T-helper 1 cell treated with Interleukin-12 subunit alpha and Interleukin-12 subunit beta and Interleukin-4 antibody, amounts not matched to agents 30 μg/mL and 1 μg/mL, for 36 hours (primary cell): Measurements from ENCODE around the gene FNIP2.
"Not testable (repeated sequence)": the region's sequence is repeated elsewhere in the genome, so short reads cannot be mapped to it uniquely, and the experiment has no call there.

Experiments used
- H3K27ac Mint-ChIP-seq: one replicate; pipeline ENCODE4 v1.8.0; 2021; ENCODE audit warnings: mild to moderate bottlenecking, mixed read lengths
- H3K27me3 Mint-ChIP-seq: one replicate; pipeline ENCODE4 v1.8.0; 2021; ENCODE audit warnings: low read depth, mixed read lengths
- H3K36me3 Mint-ChIP-seq: one replicate; pipeline ENCODE4 v1.8.0; 2021; ENCODE audit warnings: low read depth, mixed read lengths
- H3K4me1 Mint-ChIP-seq: one replicate; pipeline ENCODE4 v1.8.0; 2021; ENCODE audit warnings: low read depth, mixed read lengths
- H3K4me3 Mint-ChIP-seq: one replicate; pipeline ENCODE4 v1.8.0; 2021; ENCODE audit warnings: mild to moderate bottlenecking, moderate library complexity, mixed read lengths
- H3K9me3 Mint-ChIP-seq: one replicate; pipeline ENCODE4 v1.8.0; 2021; ENCODE audit warnings: mixed read lengths

The FNIP2 gene

GRCh38 chr4:158863296-158863695 lies 94.5 kb downstream of the FNIP2 start:
- no peaks in the 10 kb centered on the region for H3K27me3 Mint-ChIP-seq
- no peak overlapping the region for H3K4me3 Mint-ChIP-seq
- peaks cover 32% of the 10 kb centered on the region for H3K36me3 Mint-ChIP-seq
- H3K9me3 Mint-ChIP-seq: no peaks in the 10 kb centered on the region
- H3K4me1 Mint-ChIP-seq: peaks cover 8% of the 10 kb centered on the region
- no peak overlapping the region for H3K27ac Mint-ChIP-seq

DNA sequence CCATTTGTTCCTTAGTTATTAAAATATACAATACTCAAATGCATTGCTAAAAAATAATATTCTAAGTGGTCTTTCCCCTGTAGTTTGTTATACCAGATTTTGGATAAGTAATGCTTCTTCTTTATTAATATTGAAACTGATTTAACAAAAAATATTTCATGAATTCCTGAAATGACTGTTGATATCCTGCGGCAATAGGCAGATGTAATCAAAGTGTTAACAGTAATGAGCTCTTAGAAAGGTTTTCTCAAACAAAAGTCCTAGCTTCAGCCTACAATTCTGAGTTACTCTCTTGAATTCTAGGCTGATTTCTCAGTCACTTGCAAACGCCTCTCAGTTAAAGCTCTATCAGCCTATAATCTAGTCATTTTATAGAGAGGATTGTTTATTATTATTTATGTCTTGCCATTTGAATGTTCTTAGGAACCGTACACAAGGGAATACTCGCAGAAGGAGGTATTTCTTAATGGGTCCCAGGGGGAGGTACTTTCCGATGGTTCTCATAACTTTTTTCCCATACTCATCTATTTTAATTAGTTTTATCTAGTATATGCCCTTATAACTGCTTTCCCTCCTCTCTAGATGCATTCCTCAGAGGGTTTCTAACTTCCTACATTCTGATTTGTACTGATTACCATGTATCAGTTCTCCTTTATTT lies 96.8 kb downstream of the FNIP2 start:
- Mint-ChIP-seq H3K27me3 (no peaks in the 10 kb centered on the region), H3K27ac (no peak overlapping the region), H3K36me3 (peaks cover 35% of the 10 kb centered on the region), H3K4me3 (no peak overlapping the region), H3K4me1 (peaks cover 8% of the 10 kb centered on the region), H3K9me3 (no peaks in the 10 kb centered on the region)

- peaks cover 33% of the 10 kb centered on the region for H3K36me3 Mint-ChIP-seq
Observed at GRCh38 chr4:158869001-158869400, 100.2 kb downstream of the FNIP2 start.

GRCh38 chr4:158869761-158870160 lies 100.9 kb downstream of the FNIP2 start:
- H3K4me3 Mint-ChIP-seq: no peak overlapping the region
- H3K27ac Mint-ChIP-seq: no peak overlapping the region
- H3K4me1 Mint-ChIP-seq: peaks cover 16% of the 10 kb centered on the region
- H3K27me3 Mint-ChIP-seq: no peaks in the 10 kb centered on the region
- H3K36me3 Mint-ChIP-seq: peaks cover 29% of the 10 kb centered on the region
- no peaks in the 10 kb centered on the region for H3K9me3 Mint-ChIP-seq

More at GRCh38 chr4:158869001-158869400, 100.2 kb downstream of the FNIP2 start:
- H3K4me3 Mint-ChIP-seq: no peak overlapping the region
- H3K9me3 Mint-ChIP-seq: no peaks in the 10 kb centered on the region
- no peak overlapping the region for H3K27ac Mint-ChIP-seq
- H3K27me3 Mint-ChIP-seq: no peaks in the 10 kb centered on the region
- H3K4me1 Mint-ChIP-seq: peaks cover 18% of the 10 kb centered on the region

- Mint-ChIP-seq H3K27ac (peak overlapping the region; percentile 11), H3K4me1 (peaks cover 15% of the 10 kb centered on the region), H3K4me3 (no peak overlapping the region), H3K36me3 (peaks cover 26% of the 10 kb centered on the region), H3K27me3 (no peaks in the 10 kb centered on the region), H3K9me3 (no peaks in the 10 kb centered on the region)
Observed at GRCh38 chr4:158870282-158870625, 101.4 kb downstream of the FNIP2 start.

DNA sequence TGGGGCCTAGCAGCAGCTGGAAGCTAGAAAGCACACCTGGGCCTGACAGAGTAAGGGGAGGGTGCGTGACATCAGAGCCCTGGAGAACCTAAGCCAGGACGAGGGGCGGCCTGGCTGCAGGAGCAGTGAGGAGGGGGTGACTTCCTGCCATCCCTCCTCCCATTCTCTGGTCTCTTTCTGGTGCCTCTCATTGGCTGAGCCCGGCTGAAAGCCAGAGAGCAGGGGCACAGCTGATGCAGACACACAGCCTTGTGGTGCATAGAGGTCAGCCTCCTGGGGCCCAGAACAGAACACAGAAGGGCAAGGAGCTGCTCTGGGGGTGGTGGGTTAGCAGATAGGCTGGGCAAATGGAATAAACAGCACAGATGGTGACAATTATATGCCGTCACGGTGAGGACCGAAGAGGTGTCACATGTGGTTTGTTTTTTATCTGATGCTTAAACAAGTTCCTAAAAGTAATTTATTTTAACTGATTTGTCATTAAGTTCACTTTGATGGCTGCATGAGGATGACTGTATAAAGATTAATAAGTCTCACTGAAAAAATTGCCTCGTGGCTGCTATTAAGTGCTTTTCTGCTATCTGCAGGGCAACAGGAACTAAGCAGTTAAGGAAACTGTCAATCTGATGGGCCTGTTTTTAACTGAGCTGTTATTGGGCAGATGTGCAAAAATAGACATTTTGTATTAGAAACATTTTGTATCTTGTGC lies 102.0 kb downstream of the FNIP2 start:
- H3K4me1 Mint-ChIP-seq: peaks cover 15% of the 10 kb centered on the region
- H3K27me3 Mint-ChIP-seq: no peaks in the 10 kb centered on the region
- no peak overlapping the region for H3K27ac Mint-ChIP-seq
- H3K36me3 Mint-ChIP-seq: peaks cover 26% of the 10 kb centered on the region
- no peaks in the 10 kb centered on the region for H3K9me3 Mint-ChIP-seq
- no peak overlapping the region for H3K4me3 Mint-ChIP-seq

GRCh38 chr4:158871335-158871724 lies 102.5 kb downstream of the FNIP2 start:
- H3K27ac Mint-ChIP-seq: no peak overlapping the region
- peaks cover 15% of the 10 kb centered on the region for H3K4me1 Mint-ChIP-seq
- H3K27me3 Mint-ChIP-seq: no peaks in the 10 kb centered on the region
- H3K9me3 Mint-ChIP-seq: no peaks in the 10 kb centered on the region
- peaks cover 30% of the 10 kb centered on the region for H3K36me3 Mint-ChIP-seq
- H3K4me3 Mint-ChIP-seq: no peak overlapping the region

GRCh38 chr4:158873795-158874401 lies 105.1 kb downstream of the FNIP2 start:
- Mint-ChIP-seq H3K4me3 (peak overlapping the region; percentile 23), H3K4me1 (peaks cover 15% of the 10 kb centered on the region), H3K36me3 (peaks cover 40% of the 10 kb centered on the region), H3K9me3 (peaks cover 6% of the 10 kb centered on the region), H3K27ac (peak overlapping the region; percentile 68), H3K27me3 (no peaks in the 10 kb centered on the region)

GRCh38 chr4:158875026-158875425 lies 106.2 kb downstream of the FNIP2 start:
- Mint-ChIP-seq H3K4me1 (peaks cover 15% of the 10 kb centered on the region), H3K27ac (no peak overlapping the region), H3K4me3 (no peak overlapping the region), H3K9me3 (peaks cover 14% of the 10 kb centered on the region), H3K36me3 (peaks cover 51% of the 10 kb centered on the region), H3K27me3 (no peaks in the 10 kb centered on the region)

DNA sequence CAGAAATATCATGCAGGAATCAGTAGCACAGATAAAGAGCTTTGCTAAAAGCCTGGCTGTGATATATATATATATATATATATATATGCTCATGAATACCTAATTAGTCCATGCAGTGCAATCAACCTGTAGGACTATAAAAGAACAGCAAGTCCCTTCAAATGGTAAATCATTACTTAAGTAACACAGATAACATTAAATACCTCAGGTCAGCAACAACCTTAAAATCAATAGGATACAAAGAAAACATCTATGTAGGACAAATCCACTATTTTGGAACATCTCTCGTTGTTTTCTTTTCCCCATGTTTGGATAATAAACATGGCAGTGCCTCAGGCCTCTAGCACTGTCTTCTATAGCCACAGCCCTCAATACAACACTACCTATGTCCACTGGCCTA lies 106.6 kb downstream of the FNIP2 start:
- no peaks in the 10 kb centered on the region for H3K27me3 Mint-ChIP-seq
- no peak overlapping the region for H3K27ac Mint-ChIP-seq
- H3K36me3 Mint-ChIP-seq: peaks cover 50% of the 10 kb centered on the region
- no peak overlapping the region for H3K4me3 Mint-ChIP-seq
- H3K4me1 Mint-ChIP-seq: peaks cover 15% of the 10 kb centered on the region
- peaks cover 14% of the 10 kb centered on the region for H3K9me3 Mint-ChIP-seq

GRCh38 chr4:158877069-158877468 lies 108.2 kb downstream of the FNIP2 start:
- Mint-ChIP-seq H3K4me1 (peaks cover 13% of the 10 kb centered on the region), H3K36me3 (peaks cover 46% of the 10 kb centered on the region), H3K27ac (no peak overlapping the region), H3K9me3 (peaks cover 14% of the 10 kb centered on the region), H3K27me3 (no peaks in the 10 kb centered on the region), H3K4me3 (no peak overlapping the region)

GRCh38 chr4:158882142-158882541 lies 113.3 kb downstream of the FNIP2 start:
- Mint-ChIP-seq H3K9me3 (peaks cover 14% of the 10 kb centered on the region), H3K36me3 (peaks cover 42% of the 10 kb centered on the region)
- not testable (repeated sequence) for H3K4me1 Mint-ChIP-seq, H3K27ac Mint-ChIP-seq, H3K27me3 Mint-ChIP-seq, H3K4me3 Mint-ChIP-seq

DNA sequence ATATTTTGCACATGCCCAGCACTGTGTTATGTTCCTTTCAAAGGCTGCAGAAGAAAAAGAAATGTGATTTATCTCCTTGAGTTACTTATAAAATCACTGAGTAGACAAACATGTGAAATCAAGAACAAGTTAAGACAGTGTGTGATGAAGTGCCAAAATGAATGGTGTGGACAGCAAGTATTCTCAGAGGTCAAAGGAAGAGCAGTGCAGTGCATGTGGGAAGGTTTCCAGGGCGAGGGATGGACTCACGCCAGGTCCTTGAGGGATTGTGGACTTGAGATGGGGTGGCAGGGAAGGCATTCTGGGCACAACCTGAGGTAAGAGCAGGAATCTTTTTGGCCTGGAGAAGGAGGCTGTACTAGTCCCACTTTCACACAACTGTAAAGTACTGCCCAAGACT lies 115.5 kb downstream of the FNIP2 start:
- no peaks in the 10 kb centered on the region for H3K4me1 Mint-ChIP-seq
- peaks cover 4% of the 10 kb centered on the region for H3K9me3 Mint-ChIP-seq
- no peak overlapping the region for H3K27ac Mint-ChIP-seq
- no peaks in the 10 kb centered on the region for H3K27me3 Mint-ChIP-seq
- peaks cover 29% of the 10 kb centered on the region for H3K36me3 Mint-ChIP-seq
- no peak overlapping the region for H3K4me3 Mint-ChIP-seq

DNA sequence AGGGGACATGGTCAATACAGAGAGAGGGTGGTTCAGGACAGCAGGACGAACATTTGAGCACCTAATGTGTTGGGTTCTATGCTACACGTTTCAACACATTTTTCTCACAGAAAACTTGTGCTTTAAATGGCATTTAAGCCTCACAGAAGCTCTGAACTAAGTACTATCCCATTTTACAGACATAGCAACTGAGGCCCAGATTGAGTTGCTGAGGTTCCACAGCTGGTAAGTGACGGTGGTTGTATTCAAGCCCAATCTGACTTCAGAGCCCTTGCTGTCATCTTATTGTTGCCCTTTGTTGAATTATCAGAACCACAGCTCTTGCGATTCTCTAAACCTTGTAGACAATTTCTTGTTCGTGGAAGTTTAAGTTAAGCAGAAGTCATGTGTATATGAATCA lies 116.7 kb downstream of the FNIP2 start:
- Mint-ChIP-seq H3K27ac (no peak overlapping the region), H3K27me3 (no peaks in the 10 kb centered on the region), H3K36me3 (peaks cover 23% of the 10 kb centered on the region), H3K4me1 (no peaks in the 10 kb centered on the region), H3K4me3 (no peak overlapping the region), H3K9me3 (no peaks in the 10 kb centered on the region)

DNA sequence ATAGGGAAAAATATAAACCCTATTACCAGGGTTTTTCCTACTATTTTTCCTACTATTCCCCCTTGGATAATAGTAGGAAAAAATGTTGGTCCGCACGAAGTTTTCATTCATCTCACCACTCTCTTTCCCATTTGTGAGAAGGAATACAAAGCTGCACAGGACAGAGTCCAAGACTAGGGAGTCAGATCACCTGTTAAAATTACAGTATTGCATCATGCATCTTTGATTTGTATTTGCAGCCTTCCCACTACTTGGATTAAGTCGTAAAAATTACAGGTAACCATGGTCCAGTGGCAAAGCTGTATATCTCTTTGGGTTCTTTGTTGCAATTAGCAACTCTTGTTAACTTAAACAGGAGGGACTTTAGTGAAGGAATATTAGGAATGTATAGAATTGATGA lies 121.5 kb downstream of the FNIP2 start:
- H3K36me3 Mint-ChIP-seq: peaks cover 14% of the 10 kb centered on the region
- H3K4me3 Mint-ChIP-seq: no peak overlapping the region
- no peaks in the 10 kb centered on the region for H3K27me3 Mint-ChIP-seq
- no peaks in the 10 kb centered on the region for H3K4me1 Mint-ChIP-seq
- H3K27ac Mint-ChIP-seq: no peak overlapping the region
- no peaks in the 10 kb centered on the region for H3K9me3 Mint-ChIP-seq
